GM19328 (cell line): ENCODE data around the gene PDHB.

Experiments
- ATAC-seq: cut with Tn5 transposase; IDR thresholded peaks from one replicate; pipeline ENCODE4 v1.9.1; 2021; ENCODE audit warnings: mild to moderate bottlenecking, moderate library complexity; ENCODE audit not compliant: unreplicated experiment

The PDHB gene

GRCh38 chr3:58404396-58404795, 29.2 kb downstream of the PDHB start:
- no peak for ATAC-seq

GRCh38 chr3:58403513-58404109, 30.0 kb downstream of the PDHB start:
- ATAC-seq, result no peak

GRCh38 chr3:58398669-58399333, 34.8 kb downstream of the PDHB start:
- ATAC-seq, result no peak

- no peak for ATAC-seq
Measured at GRCh38 chr3:58394339-58394738, 39.3 kb downstream of the PDHB start.

- no peak for ATAC-seq
Measured at GRCh38 chr3:58392181-58392580, 41.5 kb downstream of the PDHB start.

GRCh38 chr3:58391156-58391865, 42.3 kb downstream of the PDHB start:
- no peak for ATAC-seq

- ATAC-seq, result no peak
Measured at GRCh38 chr3:58388550-58389091, 45.0 kb downstream of the PDHB start.

- ATAC-seq, result no peak
Measured at GRCh38 chr3:58387650-58388546, 45.7 kb downstream of the PDHB start.

GRCh38 chr3:58386626-58387365, 46.8 kb downstream of the PDHB start:
- ATAC-seq, result no peak

GRCh38 chr3:58384381-58385090, 49.1 kb downstream of the PDHB start:
- ATAC-seq, result no peak

- ATAC-seq, result no peak
Measured at GRCh38 chr3:58383904-58384303, 49.7 kb downstream of the PDHB start.

- ATAC-seq, result no peak
Measured at GRCh38 chr3:58383476-58383875, 50.2 kb downstream of the PDHB start.

GRCh38 chr3:58379351-58380073, 54.1 kb downstream of the PDHB start:
- no peak for ATAC-seq

GRCh38 chr3:58377750-58378149, 55.9 kb downstream of the PDHB start:
- ATAC-seq, result no peak
